ENCODE data around the gene PDZD7. TPM values are rescaled to one million over a fixed set of nuclear protein-coding genes. Genes with fewer than 3 reads are reported as not detected.

Gene PDZD7
- 1 to 10 TPM in 6 of 8 experiments, under 1 TPM in 2; 0.27 to 9.6 (median 3.5) TPM for total RNA-seq

DNA sequence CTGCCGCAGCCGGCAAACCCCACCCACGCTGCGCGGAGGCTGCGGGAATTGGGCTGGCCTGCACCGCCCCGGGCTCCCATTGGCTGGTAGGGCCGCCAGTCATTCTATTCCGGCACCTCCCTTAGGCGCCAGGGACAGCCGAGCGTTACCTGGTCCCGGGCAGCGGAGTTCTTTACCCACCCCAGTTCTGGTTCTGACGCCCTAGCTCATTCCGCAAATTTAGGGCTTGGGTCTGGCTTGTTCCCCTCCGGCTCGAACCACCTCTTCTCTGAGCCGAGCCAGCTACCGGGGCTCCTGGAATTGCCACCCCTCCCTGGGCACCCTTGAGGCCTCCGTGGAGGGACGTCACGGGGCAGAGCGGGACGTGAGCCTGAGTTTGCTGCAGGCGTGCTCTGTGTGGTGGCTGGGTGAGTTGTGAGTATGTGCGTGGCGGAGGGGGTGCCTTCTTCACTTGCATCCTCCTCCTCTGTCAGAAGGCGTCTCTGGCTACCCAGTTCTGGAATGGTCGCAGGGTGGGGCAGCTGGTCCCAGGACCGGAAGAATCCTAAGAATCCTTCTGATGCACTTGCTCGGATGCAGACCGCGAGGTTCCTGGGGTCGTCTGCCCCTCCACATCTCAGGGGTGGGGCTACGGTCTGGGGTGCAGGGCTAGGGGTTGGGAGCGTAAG is at the start of gene PDZD7, which contains the start of gene SFXN3:
Gene PDZD7, minus strand, starts transcription at position 2 of the 668 bp plus-strand sequence. CDS start 910 bp downstream, outside the sequence.
Gene SFXN3, plus strand, starts transcription at position 107 of the 668 bp plus-strand sequence. CDS start 3,461 bp downstream, outside the sequence.
- Histone ChIP-seq H3K27ac (peak within 1 kb of the TSS; percentile 3 to 87), H3K4me1 (replicated peaks in 1 of 2) (peaks cover 18 to 22% of the 10 kb centered on the region in 2 donors), H3K4me3 (peak within 1 kb of the TSS; percentile 51 to 75 (median 59))
- ATAC-seq (replicated peaks in 6 of 8) = peak; percentile 58 to 87 (median 81)
- in situ Hi-C loops (cut with MboI; ENCODE audit: low pct_unique_long_range_greater_than_20kb in 2 of 9, low sequenced_read_pairs in 9 of 9, unreplicated experiment in 9 of 9) = no loop called here
- WGBS, 10 experiments = 0 to 2% (median 1%) methylated on average over 1 to 12 of the region's 38 CpGs; no CpG with 5 or more reads in 6 of the 10 experiments

DNA sequence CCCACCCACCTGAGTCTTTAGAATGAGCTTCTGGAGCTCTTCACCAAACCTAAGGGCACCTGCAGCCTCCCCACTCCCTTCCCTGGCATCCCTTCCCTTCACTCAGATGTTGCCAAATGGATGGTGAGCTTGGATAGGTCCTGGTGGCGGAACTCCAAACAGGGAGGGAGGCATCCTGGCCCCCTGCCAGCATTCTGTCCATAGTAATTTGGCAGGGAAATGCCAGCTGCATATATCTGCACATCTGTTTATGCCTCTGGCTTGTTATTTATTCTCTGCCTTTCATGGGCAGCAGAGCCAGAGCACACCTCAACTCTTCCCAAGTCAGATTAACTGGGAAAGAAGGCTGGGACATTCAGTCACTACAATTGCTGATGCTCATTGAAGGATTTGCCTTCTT is 48.9 kb upstream of the PDZD7 start:
- no peaks in the 10 kb centered on the region for H3K4me1 ChIP-seq (replicated peaks in 1 of 2)
- 33% methylated on average over 1 of the region's 1 CpG; no CpG with 5 or more reads in 9 of the 10 experiments for WGBS, 10 experiments
- H3K27ac ChIP-seq = no peak overlapping the region
- no peak overlapping the region for H3K4me3 ChIP-seq
- in situ Hi-C loops (cut with MboI; ENCODE audit: low pct_unique_long_range_greater_than_20kb in 2 of 9, low sequenced_read_pairs in 9 of 9, unreplicated experiment in 9 of 9) = no loop called here
- ATAC-seq (replicated peaks in 6 of 8) = no peak

DNA sequence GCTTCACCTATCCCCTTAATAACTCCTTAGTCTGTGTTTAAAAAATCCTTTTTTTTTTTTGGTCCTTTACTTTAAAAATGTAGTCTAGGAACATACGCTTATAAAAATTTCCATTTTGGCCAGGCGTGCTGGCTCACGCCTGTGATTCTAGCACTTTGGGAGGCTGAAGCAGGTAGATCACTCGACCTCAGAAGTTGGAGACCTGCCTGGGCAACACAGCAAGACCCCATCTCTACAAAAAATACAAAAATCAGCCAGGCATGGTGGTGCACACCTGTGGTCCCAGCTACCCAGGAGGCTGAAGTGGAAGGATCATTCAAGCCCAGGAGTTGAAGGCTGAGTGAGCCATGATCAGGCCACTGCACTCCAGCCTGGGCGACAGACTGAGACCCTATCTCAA is 45.7 kb upstream of the PDZD7 start:
- ATAC-seq (replicated peaks in 6 of 8) = no peak
- Histone ChIP-seq H3K4me3 (no peak overlapping the region), H3K27ac (no peak overlapping the region), H3K4me1 (replicated peaks in 1 of 2) (peaks cover 0 to 2% of the 10 kb centered on the region in 2 donors)
- in situ Hi-C loops (cut with MboI; ENCODE audit: low pct_unique_long_range_greater_than_20kb in 2 of 9, low sequenced_read_pairs in 9 of 9, unreplicated experiment in 9 of 9) = no loop called here
- WGBS, 10 experiments = 20 to 100% (median 71%) methylated on average over 1 to 5 of the region's 5 CpGs

GRCh38 chr10:101075775-101076174 is 44.8 kb upstream of the PDZD7 start:
- in situ Hi-C loops (cut with MboI; ENCODE audit: low pct_unique_long_range_greater_than_20kb in 2 of 9, low sequenced_read_pairs in 9 of 9, unreplicated experiment in 9 of 9) = no loop called here
- no peak overlapping the region for H3K27ac ChIP-seq
- H3K4me1 ChIP-seq (replicated peaks in 1 of 2) = peaks cover 0 to 2% of the 10 kb centered on the region in 2 donors
- no peak overlapping the region for H3K4me3 ChIP-seq
- WGBS, 10 experiments = 0 to 20% (median 0%) methylated on average over 1 of the region's 4 CpGs; no CpG with 5 or more reads in 5 of the 10 experiments
- no peak for ATAC-seq (replicated peaks in 6 of 8)

DNA sequence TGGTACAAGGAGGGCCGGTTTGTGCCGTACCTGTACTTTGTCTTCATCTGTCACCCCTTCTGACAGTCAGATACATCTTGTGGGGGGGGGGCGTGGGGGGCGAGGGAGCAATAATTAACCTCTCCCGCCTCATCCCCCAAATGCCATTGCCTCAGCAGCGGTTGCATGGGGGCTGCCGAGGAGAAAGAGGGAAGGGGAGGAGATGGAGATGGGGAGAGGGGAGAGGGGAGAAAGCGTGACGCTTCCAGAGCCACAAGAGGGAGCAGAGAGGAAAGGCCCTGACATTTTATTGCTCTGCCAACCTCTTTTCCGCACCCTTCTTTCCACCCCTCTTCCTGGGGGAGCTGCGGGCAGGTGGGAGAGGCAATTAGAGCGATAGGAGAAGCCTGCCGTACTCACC is 42.7 kb upstream of the PDZD7 start:
- no peak for ATAC-seq (replicated peaks in 6 of 8)
- whole genome bisulfite sequencing, 10 experiments = no CpG with 5 or more reads among the region's 13 CpGs
- in situ Hi-C loops (cut with MboI; ENCODE audit: low pct_unique_long_range_greater_than_20kb in 2 of 9, low sequenced_read_pairs in 9 of 9, unreplicated experiment in 9 of 9) = no loop called here
- peaks cover 0 to 2% of the 10 kb centered on the region in 2 donors for H3K4me1 ChIP-seq (replicated peaks in 1 of 2)
- H3K4me3 ChIP-seq = no peak overlapping the region
- H3K27ac ChIP-seq = no peak overlapping the region

GRCh38 chr10:101072923-101073322 is 42.0 kb upstream of the PDZD7 start:
- Histone ChIP-seq H3K4me1 (replicated peaks in 1 of 2) (peaks cover 0 to 2% of the 10 kb centered on the region in 2 donors), H3K27ac (no peak overlapping the region), H3K4me3 (no peak overlapping the region)
- WGBS, 10 experiments = 45 to 78% (median 69%) methylated on average over 3 to 6 of the region's 9 CpGs; no CpG with 5 or more reads in 5 of the 10 experiments
- in situ Hi-C loops (cut with MboI; ENCODE audit: low pct_unique_long_range_greater_than_20kb in 2 of 9, low sequenced_read_pairs in 9 of 9, unreplicated experiment in 9 of 9) = no loop called here
- peak in 1 of 8 experiments; percentile 18 for ATAC-seq (replicated peaks in 6 of 8)

DNA sequence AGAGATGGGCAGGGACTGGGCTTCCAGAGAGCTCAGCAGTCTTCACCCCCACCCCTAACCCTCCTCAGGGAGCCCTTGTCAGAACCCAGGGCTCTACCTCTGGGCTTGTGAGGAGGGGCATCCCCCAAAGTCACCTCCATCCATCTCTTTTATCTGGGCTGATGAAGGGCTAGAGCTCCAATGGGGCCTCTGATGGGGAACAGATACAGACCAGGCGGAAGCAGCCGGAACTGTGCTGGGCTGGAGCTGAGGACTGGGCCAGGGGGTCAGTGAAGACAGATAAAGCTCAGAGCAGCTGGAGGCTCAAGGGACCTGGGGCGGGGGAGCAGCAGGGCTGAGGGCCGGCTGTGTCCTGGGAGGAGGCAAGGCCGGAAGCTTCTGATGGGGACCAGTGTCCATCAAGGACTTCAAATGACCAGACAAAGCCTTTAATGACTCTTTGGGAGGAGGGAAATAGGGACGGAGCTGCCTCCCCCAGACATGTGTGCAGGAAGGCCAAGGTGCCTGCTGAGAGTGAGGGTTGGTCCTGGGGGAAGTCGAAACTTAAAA is 41.0 kb upstream of the PDZD7 start:
- H3K27ac ChIP-seq = no peak overlapping the region
- no peak for ATAC-seq (replicated peaks in 6 of 8)
- H3K4me3 ChIP-seq = no peak overlapping the region
- in situ Hi-C loops (cut with MboI; ENCODE audit: low pct_unique_long_range_greater_than_20kb in 2 of 9, low sequenced_read_pairs in 9 of 9, unreplicated experiment in 9 of 9) = no loop called here
- 18 to 100% (median 44%) methylated on average over 1 to 6 of the region's 7 CpGs; no CpG with 5 or more reads in 2 of the 10 experiments for WGBS, 10 experiments
- H3K4me1 ChIP-seq (replicated peaks in 1 of 2) = peaks cover 3 to 9% of the 10 kb centered on the region in 2 donors

DNA sequence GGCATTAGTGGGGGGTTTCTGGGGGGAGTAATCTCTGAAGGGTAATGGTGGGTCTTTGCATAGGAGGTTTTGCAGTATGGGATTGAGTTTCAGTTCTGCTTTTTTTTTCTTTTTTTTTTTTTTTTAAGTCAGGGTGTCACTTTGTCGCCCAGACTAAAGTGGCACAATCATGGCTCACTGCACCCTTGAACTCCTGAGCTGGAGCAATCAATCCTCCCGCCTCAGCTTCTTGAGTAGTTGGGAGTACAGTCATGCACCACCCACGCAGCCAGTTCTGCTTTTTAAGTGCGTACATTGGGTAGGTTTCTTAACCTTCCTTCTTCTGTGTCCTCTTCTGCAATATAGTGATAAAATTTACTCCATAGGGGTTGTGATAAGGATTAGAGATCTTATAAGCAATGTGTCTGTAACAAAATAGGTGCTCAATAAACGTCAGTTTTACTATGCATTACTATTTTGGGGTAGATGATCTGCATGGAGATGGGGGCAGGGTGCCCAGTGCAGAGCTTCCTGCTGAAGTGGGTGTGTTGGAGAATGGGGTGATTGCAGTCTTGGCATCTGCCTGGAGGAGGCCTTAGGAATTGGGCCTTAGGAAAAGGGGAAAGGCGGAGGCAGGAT is 40.4 kb upstream of the PDZD7 start:
- Histone ChIP-seq H3K27ac (no peak overlapping the region), H3K4me1 (replicated peaks in 1 of 2) (peaks cover 3 to 15% of the 10 kb centered on the region in 2 donors), H3K4me3 (no peak overlapping the region)
- in situ Hi-C loops (cut with MboI; ENCODE audit: low pct_unique_long_range_greater_than_20kb in 2 of 9, low sequenced_read_pairs in 9 of 9, unreplicated experiment in 9 of 9) = no loop called here
- WGBS, 10 experiments = 17 to 76% (median 56%) methylated on average over 1 to 5 of the region's 6 CpGs; no CpG with 5 or more reads in 1 of the 10 experiments
- ATAC-seq (replicated peaks in 6 of 8) = no peak

GRCh38 chr10:101070098-101070497 is 39.2 kb upstream of the PDZD7 start:
- H3K4me3 ChIP-seq = no peak overlapping the region
- WGBS, 10 experiments = 40 to 75% methylated on average over 1 of the region's 3 CpGs; no CpG with 5 or more reads in 8 of the 10 experiments
- no peak overlapping the region for H3K27ac ChIP-seq
- H3K4me1 ChIP-seq (replicated peaks in 1 of 2) = peaks cover 10 to 21% of the 10 kb centered on the region in 2 donors
- no peak for ATAC-seq (replicated peaks in 6 of 8)
- in situ Hi-C loops (cut with MboI; ENCODE audit: low pct_unique_long_range_greater_than_20kb in 2 of 9, low sequenced_read_pairs in 9 of 9, unreplicated experiment in 9 of 9) = no loop called here

DNA sequence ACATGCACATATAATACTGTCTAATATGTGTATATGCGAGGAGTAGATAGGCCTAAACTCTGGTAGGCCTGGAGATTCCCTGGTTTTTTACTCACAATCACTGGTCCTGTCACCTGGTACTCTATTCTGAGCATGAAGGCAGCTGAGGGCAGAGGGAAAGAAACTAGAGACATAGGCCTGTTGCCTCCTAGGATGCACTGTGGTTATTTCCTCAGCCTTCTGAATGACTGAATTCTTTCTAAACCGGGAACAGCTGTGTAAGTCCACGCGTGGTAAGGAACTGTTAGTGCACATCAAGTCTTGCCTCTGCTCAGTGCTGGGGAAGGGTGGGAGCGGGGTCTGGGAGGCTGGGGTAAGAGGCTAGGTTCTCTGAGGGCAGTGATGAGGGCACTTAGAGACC is 38.5 kb upstream of the PDZD7 start:
- in situ Hi-C loops (cut with MboI; ENCODE audit: low pct_unique_long_range_greater_than_20kb in 2 of 9, low sequenced_read_pairs in 9 of 9, unreplicated experiment in 9 of 9) = no loop called here
- WGBS, 10 experiments = 65 to 80% (median 71%) methylated on average over 1 to 4 of the region's 5 CpGs; no CpG with 5 or more reads in 6 of the 10 experiments

DNA sequence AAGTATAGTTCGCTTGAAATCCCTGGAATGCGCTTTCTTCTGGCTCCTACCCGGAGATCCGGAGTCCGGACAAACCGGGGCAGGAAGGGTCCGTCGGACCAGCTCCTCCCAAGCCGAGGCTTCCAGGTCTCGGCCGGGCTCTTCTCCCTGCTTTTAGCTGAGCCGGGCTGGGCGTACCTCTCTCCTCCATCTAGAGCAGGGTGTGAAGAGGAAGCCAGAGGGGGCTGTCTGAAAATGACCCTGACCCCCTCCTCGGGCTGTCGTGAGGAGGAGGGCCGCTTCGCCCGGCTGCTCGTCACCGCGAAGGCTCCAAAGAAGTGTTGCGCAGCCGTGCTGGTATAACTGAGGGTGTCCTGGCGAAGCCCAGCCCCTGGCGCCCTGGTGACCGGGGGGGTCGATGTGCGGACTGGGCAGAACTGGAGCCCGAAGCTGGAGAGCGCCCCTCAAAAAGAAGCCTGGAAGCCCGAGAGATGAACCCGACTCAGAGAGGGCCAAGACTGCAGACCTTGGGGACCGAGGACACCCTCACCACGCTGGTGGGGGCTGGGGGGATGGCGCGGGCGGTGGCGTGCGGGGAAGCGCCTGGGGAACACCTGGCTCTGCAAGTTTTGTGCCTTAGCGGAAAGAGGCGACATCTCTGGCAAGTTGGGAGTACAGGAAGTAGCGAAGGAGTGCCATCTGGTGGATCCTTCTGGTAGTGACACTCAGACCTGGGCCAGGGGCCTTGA is 36.6 kb upstream of the PDZD7 start:
- in situ Hi-C loops (cut with MboI; ENCODE audit: low pct_unique_long_range_greater_than_20kb in 2 of 9, low sequenced_read_pairs in 9 of 9, unreplicated experiment in 9 of 9) = no loop called here
- 0 to 3% (median 1%) methylated on average over 2 to 19 of the region's 43 CpGs; no CpG with 5 or more reads in 3 of the 10 experiments for WGBS, 10 experiments
- Histone ChIP-seq H3K4me1 (replicated peaks in 1 of 2) (peaks cover 10 to 23% of the 10 kb centered on the region in 2 donors), H3K4me3 (peak overlapping the region; percentile 26 to 51 (median 36)), H3K27ac (no peak overlapping the region)
- ATAC-seq (replicated peaks in 6 of 8) = peak; percentile 2 to 39 (median 18)

More for the DNA sequence above, 38.5 kb upstream of the PDZD7 start:
- H3K4me1 ChIP-seq (replicated peaks in 1 of 2) = peaks cover 10 to 21% of the 10 kb centered on the region in 2 donors
- no peak overlapping the region for H3K27ac ChIP-seq
- ATAC-seq (replicated peaks in 6 of 8) = no peak
- no peak overlapping the region for H3K4me3 ChIP-seq

DNA sequence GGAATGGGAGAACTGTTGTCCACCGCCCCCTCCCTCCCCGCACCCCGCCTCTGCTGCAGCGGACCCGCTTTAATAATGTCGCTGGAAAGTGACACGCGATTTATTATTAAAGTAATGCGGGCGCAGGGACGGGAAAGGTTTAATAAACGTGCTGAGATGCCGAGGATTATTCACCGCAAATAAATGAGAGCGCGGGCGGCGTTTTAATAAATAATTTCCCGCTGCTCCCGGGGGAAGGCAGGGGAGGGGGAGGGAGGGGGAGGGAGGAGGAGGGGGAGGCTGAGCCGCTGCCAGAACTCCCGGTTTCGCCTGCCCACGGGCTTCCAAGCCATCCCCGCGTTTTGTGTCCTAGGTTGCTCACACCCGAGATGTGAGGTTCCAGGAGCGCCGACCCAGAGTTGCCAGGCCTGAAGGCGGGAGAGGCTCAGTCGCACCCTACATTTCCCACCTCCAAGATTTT is 36.0 kb upstream of the PDZD7 start:
- H3K4me3 ChIP-seq = peak overlapping the region; percentile 26 to 51 (median 36)
- ATAC-seq (replicated peaks in 6 of 8) = peak in 5 of 8 experiments; percentile 12 to 20 (median 15)
- no peak overlapping the region for H3K27ac ChIP-seq
- in situ Hi-C loops (cut with MboI; ENCODE audit: low pct_unique_long_range_greater_than_20kb in 2 of 9, low sequenced_read_pairs in 9 of 9, unreplicated experiment in 9 of 9) = no loop called here
- WGBS, 10 experiments = 0 to 60% (median 0%) methylated on average over 2 to 14 of the region's 31 CpGs; no CpG with 5 or more reads in 7 of the 10 experiments
- peaks cover 16 to 29% of the 10 kb centered on the region in 2 donors for H3K4me1 ChIP-seq (replicated peaks in 1 of 2)
